ENCODE results near the gene IQCK. TPM values are rescaled to one million over a fixed set of nuclear protein-coding genes. Genes with fewer than 3 reads are reported as not detected.

IQCK gene
- total and polyA plus RNA-seq, 2 donors: 8.2 to 16.0 TPM

DNA sequence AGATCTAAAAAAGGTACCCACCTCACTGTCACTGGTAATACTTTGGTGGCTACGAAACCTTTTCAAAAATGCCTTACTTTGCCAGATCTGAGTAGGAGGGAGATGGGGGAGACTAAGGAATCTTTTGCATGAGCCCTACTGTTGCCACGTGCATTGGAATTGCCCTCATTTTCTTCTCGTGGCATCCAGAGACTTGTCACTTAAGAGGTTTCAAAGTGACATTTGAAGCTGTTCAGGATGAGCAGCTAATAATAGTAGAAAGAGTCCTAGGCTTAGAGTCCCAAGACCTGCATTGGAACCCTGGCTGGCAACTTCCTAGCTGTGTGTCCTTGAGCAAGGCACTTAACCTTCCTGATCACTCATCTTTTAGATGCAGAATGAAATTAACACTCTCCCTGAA is 123.1 kb downstream of the IQCK start:
- WGBS: 78% methylated on average over 3 of the region's 3 CpGs
- no peaks in the 10 kb centered on the region for H3K4me1 ChIP-seq (ENCODE audit: insufficient read depth)
- H3K36me3 ChIP-seq (ENCODE audit: insufficient read depth): no peaks in the 10 kb centered on the region
- H3K4me3 ChIP-seq (ENCODE audit: low read depth, low read length): no peak overlapping the region
- no peak overlapping the region for H3K27ac ChIP-seq (ENCODE audit: low read depth)
- no peak for DNase-seq (ENCODE audit: extremely low spot score)

- Histone ChIP-seq H3K4me3 (ENCODE audit: low read depth, low read length) (no peak overlapping the region), H3K36me3 (ENCODE audit: insufficient read depth) (no peaks in the 10 kb centered on the region), H3K27ac (ENCODE audit: low read depth) (no peak overlapping the region), H3K4me1 (ENCODE audit: insufficient read depth) (no peaks in the 10 kb centered on the region)
- 56% methylated on average over 6 of the region's 6 CpGs for WGBS
- no peak for DNase-seq (ENCODE audit: extremely low spot score)
Observed at GRCh38 chr16:19842426-19843157, 124.5 kb downstream of the IQCK start.

- DNase-seq (ENCODE audit: extremely low spot score): no peak
- Histone ChIP-seq H3K27ac (ENCODE audit: low read depth) (no peak overlapping the region), H3K4me1 (ENCODE audit: insufficient read depth) (no peaks in the 10 kb centered on the region), H3K4me3 (ENCODE audit: low read depth, low read length) (no peak overlapping the region), H3K36me3 (ENCODE audit: insufficient read depth) (no peaks in the 10 kb centered on the region)
- WGBS: 57% methylated on average over 1 of the region's 1 CpG
Observed at GRCh38 chr16:19843371-19843770, 125.3 kb downstream of the IQCK start.

DNA sequence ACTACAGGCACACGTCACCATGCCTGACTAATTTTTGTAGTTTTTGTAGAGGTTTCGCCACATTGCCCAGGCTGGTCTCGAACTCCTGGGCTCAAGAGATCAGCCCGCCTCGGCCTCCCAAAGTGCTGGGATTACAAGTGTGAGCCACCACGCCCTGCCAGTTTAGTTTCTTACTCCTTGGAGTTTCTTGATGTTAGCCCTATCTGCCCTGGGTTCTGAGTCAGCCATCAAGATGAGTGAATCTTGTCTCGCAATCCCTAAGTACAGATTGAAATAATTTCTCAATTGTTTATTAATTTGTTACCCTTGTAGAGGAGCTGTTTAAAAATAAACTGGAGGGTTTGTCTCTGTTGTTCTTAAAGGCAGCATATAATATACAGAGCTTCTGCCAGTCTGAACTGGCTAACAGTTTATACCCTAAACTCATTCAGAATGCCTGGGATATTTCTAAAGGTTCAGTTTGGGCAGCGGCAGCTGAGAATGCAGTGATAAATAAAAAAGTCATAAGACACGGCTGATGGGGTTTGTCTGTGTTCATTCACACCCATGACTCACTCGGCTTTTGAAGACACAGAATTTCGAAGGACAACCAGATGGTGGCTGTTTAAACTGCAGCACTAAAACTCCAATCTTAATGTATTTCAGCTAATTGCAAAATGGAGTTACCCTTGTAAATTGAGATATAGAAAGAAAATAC is 127.0 kb downstream of the IQCK start:
- Histone ChIP-seq H3K27ac (ENCODE audit: low read depth) (no peak overlapping the region), H3K4me3 (ENCODE audit: low read depth, low read length) (no peak overlapping the region), H3K36me3 (ENCODE audit: insufficient read depth) (no peaks in the 10 kb centered on the region), H3K4me1 (ENCODE audit: insufficient read depth) (no peaks in the 10 kb centered on the region)
- 67% methylated on average over 11 of the region's 11 CpGs for WGBS
- DNase-seq (ENCODE audit: extremely low spot score): no peak

GRCh38 chr16:19846436-19846835 is 128.4 kb downstream of the IQCK start:
- WGBS: 72% methylated on average over 5 of the region's 5 CpGs
- Histone ChIP-seq H3K36me3 (ENCODE audit: insufficient read depth) (no peaks in the 10 kb centered on the region), H3K4me1 (ENCODE audit: insufficient read depth) (no peaks in the 10 kb centered on the region), H3K27ac (ENCODE audit: low read depth) (no peak overlapping the region), H3K4me3 (ENCODE audit: low read depth, low read length) (no peak overlapping the region)
- no peak for DNase-seq (ENCODE audit: extremely low spot score)

- Histone ChIP-seq H3K4me3 (ENCODE audit: low read depth, low read length) (no peak overlapping the region), H3K36me3 (ENCODE audit: insufficient read depth) (no peaks in the 10 kb centered on the region), H3K4me1 (ENCODE audit: insufficient read depth) (no peaks in the 10 kb centered on the region), H3K27ac (ENCODE audit: low read depth) (no peak overlapping the region)
- no peak for DNase-seq (ENCODE audit: extremely low spot score)
- WGBS: 90% methylated on average over 3 of the region's 3 CpGs
Observed at GRCh38 chr16:19848756-19849155, 130.7 kb downstream of the IQCK start.

GRCh38 chr16:19850131-19850817 is 132.2 kb downstream of the IQCK start:
- no peak for DNase-seq (ENCODE audit: extremely low spot score)

GRCh38 chr16:19851476-19851875 is 133.4 kb downstream of the IQCK start:
- WGBS: 81% methylated on average over 7 of the region's 7 CpGs
- DNase-seq (ENCODE audit: extremely low spot score): no peak
- Histone ChIP-seq H3K4me1 (ENCODE audit: insufficient read depth) (no peaks in the 10 kb centered on the region), H3K36me3 (ENCODE audit: insufficient read depth) (no peaks in the 10 kb centered on the region), H3K4me3 (ENCODE audit: low read depth, low read length) (no peak overlapping the region), H3K27ac (ENCODE audit: low read depth) (no peak overlapping the region)

More at GRCh38 chr16:19850131-19850817, 132.2 kb downstream of the IQCK start:
- no peaks in the 10 kb centered on the region for H3K36me3 ChIP-seq (ENCODE audit: insufficient read depth)
- H3K4me3 ChIP-seq (ENCODE audit: low read depth, low read length): no peak overlapping the region
- H3K27ac ChIP-seq (ENCODE audit: low read depth): no peak overlapping the region
- 92% methylated on average over 11 of the region's 11 CpGs for WGBS
- no peaks in the 10 kb centered on the region for H3K4me1 ChIP-seq (ENCODE audit: insufficient read depth)

- 81% methylated on average over 8 of the region's 8 CpGs for WGBS
- H3K36me3 ChIP-seq (ENCODE audit: insufficient read depth): no peaks in the 10 kb centered on the region
- H3K27ac ChIP-seq (ENCODE audit: low read depth): no peak overlapping the region
- H3K4me1 ChIP-seq (ENCODE audit: insufficient read depth): no peaks in the 10 kb centered on the region
- DNase-seq (ENCODE audit: extremely low spot score): no peak
- H3K4me3 ChIP-seq (ENCODE audit: low read depth, low read length): no peak overlapping the region
Observed at GRCh38 chr16:19853132-19853741, 135.2 kb downstream of the IQCK start.

GRCh38 chr16:19853742-19854542 is 135.9 kb downstream of the IQCK start:
- no peaks in the 10 kb centered on the region for H3K36me3 ChIP-seq (ENCODE audit: insufficient read depth)
- no peak overlapping the region for H3K27ac ChIP-seq (ENCODE audit: low read depth)
- H3K4me3 ChIP-seq (ENCODE audit: low read depth, low read length): no peak overlapping the region
- DNase-seq (ENCODE audit: extremely low spot score): no peak
- H3K4me1 ChIP-seq (ENCODE audit: insufficient read depth): no peaks in the 10 kb centered on the region
- 57% methylated on average over 7 of the region's 7 CpGs for WGBS

DNA sequence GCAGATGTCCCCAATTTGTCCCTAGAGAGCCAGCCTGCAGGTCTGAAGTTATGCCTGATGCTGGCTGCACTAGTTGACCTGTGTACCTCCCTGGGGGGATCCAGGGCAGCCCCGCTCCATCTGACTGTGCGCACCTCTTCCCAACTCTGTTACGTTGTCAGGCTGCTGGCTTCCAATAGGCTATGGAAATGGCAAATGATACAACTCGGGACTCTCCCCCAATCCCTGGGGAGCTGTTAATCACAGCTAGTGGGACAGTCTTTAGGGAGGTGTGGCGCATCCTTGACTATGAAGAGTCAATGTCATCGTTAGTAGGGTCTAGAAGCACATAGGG is 136.4 kb downstream of the IQCK start:
- WGBS: 76% methylated on average over 6 of the region's 6 CpGs
- Histone ChIP-seq H3K27ac (ENCODE audit: low read depth) (no peak overlapping the region), H3K4me1 (ENCODE audit: insufficient read depth) (no peaks in the 10 kb centered on the region), H3K4me3 (ENCODE audit: low read depth, low read length) (no peak overlapping the region), H3K36me3 (ENCODE audit: insufficient read depth) (no peaks in the 10 kb centered on the region)
- no peak for DNase-seq (ENCODE audit: extremely low spot score)

GRCh38 chr16:19856120-19856519 is 138.0 kb downstream of the IQCK start:
- no peak for DNase-seq (ENCODE audit: extremely low spot score)
- Histone ChIP-seq H3K36me3 (ENCODE audit: insufficient read depth) (no peaks in the 10 kb centered on the region), H3K4me1 (ENCODE audit: insufficient read depth) (no peaks in the 10 kb centered on the region), H3K4me3 (ENCODE audit: low read depth, low read length) (no peak overlapping the region), H3K27ac (ENCODE audit: low read depth) (no peak overlapping the region)
- WGBS: 89% methylated on average over 10 of the region's 10 CpGs

Data from urinary bladder (tissue), 4 donors.